HG03103 (cell line): Measurements from ENCODE around the gene QRICH1.
A peak's percentile ranks its signal among the peaks of the same experiment; 100 is the strongest.

Experiments
- ATAC-seq: cut with Tn5 transposase; IDR thresholded peaks from one replicate; pipeline ENCODE4 v1.9.1; 2021; ENCODE audit warnings: low read depth; ENCODE audit not compliant: unreplicated experiment

Gene QRICH1

DNA sequence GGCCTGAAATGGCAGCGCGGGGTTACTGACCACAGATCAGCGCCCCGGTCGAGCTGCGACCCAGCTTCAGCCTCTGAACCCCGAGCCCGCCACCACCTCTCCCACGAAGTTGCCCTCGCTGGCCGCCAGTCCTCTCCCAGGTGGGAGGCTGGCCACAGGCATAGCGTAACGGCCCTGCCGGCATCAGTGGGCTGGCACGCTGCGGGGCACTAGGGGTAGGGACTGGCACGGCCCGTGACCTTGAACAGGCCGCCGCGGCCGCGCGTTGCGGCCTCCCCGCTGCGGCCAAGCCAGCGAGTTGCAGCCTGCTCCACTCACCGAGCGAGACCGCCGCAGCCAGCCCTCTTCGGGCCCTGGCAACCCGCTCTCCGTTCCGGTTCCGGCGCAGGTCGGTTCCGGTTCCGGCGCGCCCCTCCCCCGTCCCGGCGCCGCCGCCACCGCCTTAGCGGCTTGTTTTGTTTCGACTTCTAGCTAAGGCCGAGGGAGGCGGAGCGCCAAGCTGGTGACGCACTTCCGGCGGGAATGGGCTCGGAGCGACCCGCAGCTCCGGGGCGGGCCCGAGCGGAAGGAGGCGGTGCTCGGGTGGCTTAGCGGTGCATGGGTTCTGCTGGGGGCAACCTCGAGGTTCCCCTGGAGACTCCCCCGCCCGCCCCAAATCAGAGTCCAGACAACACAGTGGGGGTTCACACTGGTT, 26.7 kb upstream of the QRICH1 start, which contains the start of gene USP19:
Gene USP19, minus strand, starts transcription at position 386 of the 694 bp plus-strand sequence. CDS start 1,678 bp downstream, outside the sequence.
- peak; percentile 77 for ATAC-seq

DNA sequence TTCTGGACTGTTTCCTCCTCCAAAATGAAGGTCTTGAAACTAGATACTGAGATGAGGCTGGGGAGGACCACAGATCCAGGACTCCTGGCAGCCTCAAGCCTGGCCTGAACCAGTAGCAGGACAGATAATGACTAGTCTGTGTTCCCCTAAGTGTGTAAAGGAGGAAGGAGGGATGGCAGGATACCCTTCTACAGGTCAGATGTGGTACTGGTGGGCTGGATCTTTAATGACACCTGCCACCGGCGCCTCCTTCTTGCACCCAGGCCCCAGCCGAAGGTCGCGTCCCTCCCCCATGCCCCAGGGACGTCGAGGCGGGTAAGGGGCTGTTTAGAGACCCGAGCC, 26.2 kb upstream of the QRICH1 start:
- ATAC-seq, result peak; percentile 4

- no peak for ATAC-seq
Observed at GRCh38 chr3:49119439-49119838, 25.6 kb upstream of the QRICH1 start.

GRCh38 chr3:49119036-49119435, 25.2 kb upstream of the QRICH1 start:
- ATAC-seq, result no peak

DNA sequence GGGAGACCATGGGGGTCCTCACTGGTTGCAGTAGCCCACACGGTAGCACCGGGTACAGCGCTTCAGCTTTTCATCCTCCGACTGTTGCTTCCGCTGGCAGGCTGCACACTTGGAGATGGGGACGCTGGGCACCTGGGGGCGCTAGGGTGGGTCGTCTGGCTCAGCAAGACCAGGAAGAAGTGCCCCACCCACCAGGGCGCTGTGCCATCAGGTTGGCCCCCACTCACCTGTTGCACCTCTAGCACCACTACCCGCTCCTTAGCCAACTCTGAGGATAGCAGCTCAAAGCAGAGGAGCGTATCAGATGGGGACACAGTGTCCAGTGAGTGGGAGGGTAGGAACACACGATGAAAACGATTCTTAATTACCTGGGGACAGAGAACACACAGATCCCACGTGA, 18.4 kb upstream of the QRICH1 start:
- no peak for ATAC-seq

GRCh38 chr3:49111347-49111746, 17.5 kb upstream of the QRICH1 start:
- no peak for ATAC-seq

DNA sequence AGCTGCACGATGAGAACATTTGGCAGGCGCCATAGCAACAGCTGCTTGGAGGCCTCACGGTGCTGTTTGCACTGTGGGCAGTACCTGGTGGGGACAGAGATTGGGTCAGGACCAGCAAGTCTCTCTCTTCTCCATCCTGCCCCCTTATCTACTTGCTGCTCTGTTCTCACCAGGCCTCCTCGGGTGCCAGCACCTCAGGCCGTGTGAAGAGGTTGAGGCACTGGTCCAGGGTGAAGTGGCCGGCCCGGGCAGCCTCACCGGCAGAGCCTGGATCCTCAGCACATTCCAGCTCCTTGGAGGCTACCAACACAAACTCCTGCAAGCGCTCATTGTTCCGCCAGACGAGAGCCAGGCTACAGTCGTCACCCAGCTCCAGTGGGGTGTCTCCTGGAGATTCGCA, 16.9 kb upstream of the QRICH1 start:
- ATAC-seq, result no peak

DNA sequence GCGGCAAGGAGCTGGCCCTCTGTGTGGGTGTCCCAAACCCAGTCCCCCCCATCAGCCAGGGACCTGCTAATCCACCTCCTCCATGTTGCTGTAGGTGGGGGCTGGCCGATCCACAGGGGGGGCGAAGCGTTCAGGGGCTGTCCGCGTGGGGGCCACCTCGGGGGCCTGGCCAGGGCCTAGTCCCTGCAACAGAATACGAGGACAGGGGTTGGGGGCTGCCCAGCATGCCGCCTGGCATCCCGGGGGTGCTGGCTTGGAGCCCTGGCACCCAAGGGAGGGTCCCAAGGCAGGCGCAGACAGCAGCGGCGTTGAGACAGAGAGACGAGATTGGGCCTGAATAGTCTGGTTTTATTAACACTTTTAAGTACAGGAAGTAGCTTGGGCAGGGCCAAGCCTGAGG, 14.5 kb upstream of the QRICH1 start:
- no peak for ATAC-seq

- ATAC-seq, result peak; percentile 85
Observed at GRCh38 chr3:49104427-49105291, 10.8 kb upstream of the QRICH1 start, which contains the start of gene QARS1. Gene QARS1, minus strand, starts transcription at chr3:49104757. Its CDS starts 24 bp downstream, at chr3:49104733.

DNA sequence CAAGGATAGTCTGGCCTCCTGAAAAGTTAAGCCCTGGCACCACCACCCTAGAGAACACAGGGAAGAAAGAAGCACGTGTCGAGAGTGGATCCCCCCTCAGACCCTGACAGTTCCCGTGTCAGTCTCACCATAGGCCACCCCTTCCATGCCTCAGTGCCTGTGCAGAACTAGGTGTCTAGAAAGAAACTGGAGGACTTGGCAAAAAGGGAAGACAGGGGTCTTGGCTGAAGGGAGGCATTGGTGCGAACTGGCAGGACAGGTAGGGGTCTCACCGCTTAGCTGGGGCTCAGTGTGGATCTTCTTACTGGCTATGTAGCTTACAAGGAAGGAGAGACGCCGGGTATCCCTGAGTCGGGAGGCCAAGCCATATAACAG, 10.2 kb upstream of the QRICH1 start:
- ATAC-seq, result no peak

DNA sequence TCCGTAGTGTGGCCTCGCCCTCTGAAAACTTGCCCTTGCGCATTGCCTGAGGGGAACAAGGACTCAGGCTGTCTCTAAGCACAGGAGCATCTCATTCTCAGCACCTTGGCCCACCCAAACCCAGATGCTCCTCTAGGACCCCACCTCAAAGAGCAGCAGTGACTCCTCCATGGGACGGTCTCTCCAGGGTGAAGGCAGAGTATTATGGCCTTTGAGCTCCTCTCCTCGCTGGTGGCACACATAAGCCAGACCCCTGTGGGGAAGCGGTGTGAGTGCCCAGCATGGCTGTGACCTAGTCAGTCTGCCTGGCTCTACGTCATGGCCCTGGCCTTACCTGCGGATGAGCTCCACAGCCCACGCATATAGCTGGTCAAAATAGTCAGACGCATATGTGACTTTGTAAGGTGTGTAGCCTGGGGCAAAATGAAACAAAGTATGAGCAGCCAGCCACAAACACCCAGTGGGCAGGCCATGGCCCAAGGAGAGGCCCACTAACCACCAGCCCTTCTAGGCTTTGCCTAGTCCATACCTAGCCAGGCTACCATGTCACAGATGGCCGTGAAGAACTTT, 6.3 kb upstream of the QRICH1 start:
- no peak for ATAC-seq

DNA sequence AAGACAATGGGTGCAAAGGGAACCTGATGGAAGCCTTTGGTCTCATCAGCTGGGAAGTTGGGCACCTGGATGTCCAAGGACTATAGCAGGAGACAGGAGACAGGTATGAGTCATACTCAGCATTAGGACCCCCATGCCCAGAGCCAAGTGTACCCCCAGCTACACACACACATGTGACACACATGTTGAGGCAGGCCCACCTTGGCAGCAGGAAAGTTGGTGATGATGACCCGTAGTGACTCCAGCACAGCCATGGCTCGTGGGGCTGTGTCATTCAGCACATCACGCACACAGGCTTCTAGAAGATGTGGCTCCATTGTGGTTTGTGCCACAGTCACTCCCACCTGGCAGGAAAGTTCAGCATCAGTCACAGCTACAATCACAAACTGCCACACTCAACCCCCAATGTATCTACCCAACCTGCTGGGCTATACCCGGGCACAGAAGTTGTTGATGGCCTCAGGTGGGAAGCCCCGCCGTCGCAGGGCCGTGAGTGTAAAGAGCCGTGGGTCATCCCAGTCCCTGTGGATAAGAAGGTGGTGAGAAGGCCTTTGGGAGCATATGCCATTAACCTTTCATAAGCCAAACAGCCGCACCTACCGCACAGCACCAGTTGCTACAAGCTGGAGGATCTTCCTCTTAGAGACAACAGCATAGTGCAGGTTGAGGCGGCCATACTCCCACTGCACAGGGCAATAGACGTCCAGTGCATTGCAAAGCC, 5.2 kb upstream of the QRICH1 start:
- ATAC-seq, result no peak

- ATAC-seq, result no peak
Observed at GRCh38 chr3:49098429-49098828, 4.6 kb upstream of the QRICH1 start.

DNA sequence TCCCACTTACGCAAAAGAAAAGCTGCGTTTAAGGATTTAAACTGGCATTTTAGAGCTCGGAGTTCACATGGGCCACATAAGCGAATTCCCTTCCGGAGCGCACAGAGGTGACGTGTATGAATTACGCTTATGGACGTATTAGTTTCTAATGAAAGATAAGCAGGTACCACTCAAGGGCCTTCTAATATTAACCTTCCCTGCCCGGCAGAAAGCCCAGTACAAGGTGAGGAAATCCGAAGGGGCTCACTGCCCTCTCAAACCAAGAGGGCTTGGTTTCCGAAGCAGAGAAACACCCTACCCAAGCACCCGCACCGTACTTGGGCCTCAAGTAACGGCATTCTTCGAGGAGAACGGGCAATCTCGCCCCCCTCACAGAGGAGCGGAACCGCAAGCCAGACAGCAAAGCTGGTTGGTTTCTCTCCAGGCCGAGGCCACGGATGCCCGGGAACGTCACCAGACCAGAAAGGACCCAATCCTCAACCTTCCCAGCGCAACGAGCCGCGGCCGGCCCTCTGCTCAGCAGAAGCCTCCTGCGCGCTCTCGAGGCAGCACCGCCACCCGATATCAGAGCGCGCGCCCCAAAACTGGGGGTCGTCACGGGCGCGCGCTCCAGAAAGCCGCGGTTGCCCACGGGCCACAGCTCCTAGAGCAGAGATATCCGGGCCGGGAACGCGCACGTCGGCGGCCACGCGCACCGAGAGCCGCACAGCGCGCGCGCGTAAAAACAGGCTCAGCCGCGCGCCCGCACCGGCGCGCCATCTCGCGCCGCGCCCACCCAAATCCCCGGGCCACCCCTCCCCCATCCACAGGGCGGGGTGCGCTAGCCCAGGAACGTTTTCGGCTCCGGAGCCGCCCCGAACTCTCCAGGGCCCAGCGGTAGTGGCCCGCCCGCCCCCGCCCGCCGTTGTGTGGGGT, 676 bp downstream of the QRICH1 start:
- ATAC-seq, result peak; percentile 25

- ATAC-seq, result no peak
Observed at GRCh38 chr3:49081429-49081828, 12.4 kb downstream of the QRICH1 start.

- no peak for ATAC-seq
Observed at GRCh38 chr3:49079270-49079669, 14.6 kb downstream of the QRICH1 start.

- ATAC-seq, result no peak
Observed at GRCh38 chr3:49076646-49077045, 17.2 kb downstream of the QRICH1 start.

DNA sequence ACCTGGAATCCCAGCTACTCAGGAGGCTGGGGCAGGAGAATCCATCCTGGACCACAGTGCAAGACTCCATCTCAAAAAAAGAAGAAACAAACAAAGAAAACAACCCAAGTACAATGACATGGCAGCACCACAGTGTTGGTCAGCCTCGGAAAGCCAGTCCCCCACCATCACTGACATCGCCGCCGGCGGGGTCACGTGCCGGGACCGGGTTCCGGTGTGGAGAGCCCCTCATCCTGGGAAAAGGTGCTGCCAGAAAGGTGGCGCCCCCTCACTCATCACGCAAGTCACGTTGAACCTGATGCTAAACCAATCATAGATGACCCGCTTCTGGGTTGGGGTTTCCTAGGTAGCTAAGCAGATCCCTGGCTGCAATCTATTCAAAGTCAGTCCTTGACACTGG, 17.8 kb downstream of the QRICH1 start:
- no peak for ATAC-seq

GRCh38 chr3:49058011-49058410, 35.9 kb downstream of the QRICH1 start:
- ATAC-seq, result no peak

- ATAC-seq, result no peak
Observed at GRCh38 chr3:49057268-49057667, 36.6 kb downstream of the QRICH1 start.
